GM21529 (cell line): ENCODE measurements around the gene ACTN1.

Source experiments
- ATAC-seq: cut with Tn5 transposase; IDR thresholded peaks from one replicate; pipeline ENCODE4 v1.9.1; 2021; ENCODE audit not compliant: unreplicated experiment

The ACTN1 gene

GRCh38 chr14:68937471-68938270 is 41.4 kb downstream of the ACTN1 start:
- no peak for ATAC-seq

GRCh38 chr14:68936980-68937379 is 42.1 kb downstream of the ACTN1 start:
- no peak for ATAC-seq

GRCh38 chr14:68936476-68936875 is 42.6 kb downstream of the ACTN1 start:
- no peak for ATAC-seq

GRCh38 chr14:68935761-68936214 is 43.3 kb downstream of the ACTN1 start:
- no peak for ATAC-seq

- no peak for ATAC-seq
Measured at GRCh38 chr14:68934066-68934465, 45.0 kb downstream of the ACTN1 start.

- ATAC-seq = no peak
Measured at GRCh38 chr14:68932686-68933085, 46.4 kb downstream of the ACTN1 start.

GRCh38 chr14:68932231-68932630 is 46.9 kb downstream of the ACTN1 start:
- ATAC-seq = no peak

GRCh38 chr14:68931474-68932051 is 47.5 kb downstream of the ACTN1 start:
- no peak for ATAC-seq

GRCh38 chr14:68931063-68931462 is 48.0 kb downstream of the ACTN1 start:
- ATAC-seq = no peak

GRCh38 chr14:68929623-68930307 is 49.3 kb downstream of the ACTN1 start:
- ATAC-seq = no peak

- no peak for ATAC-seq
Measured at GRCh38 chr14:68928770-68929550, 50.1 kb downstream of the ACTN1 start.

GRCh38 chr14:68927956-68928675 is 51.0 kb downstream of the ACTN1 start:
- ATAC-seq = no peak

- ATAC-seq = no peak
Measured at GRCh38 chr14:68927089-68927488, 52.0 kb downstream of the ACTN1 start.

- ATAC-seq = no peak
Measured at GRCh38 chr14:68926236-68926635, 52.9 kb downstream of the ACTN1 start.

- ATAC-seq = no peak
Measured at GRCh38 chr14:68925373-68925772, 53.7 kb downstream of the ACTN1 start.

GRCh38 chr14:68924186-68925158 is 54.6 kb downstream of the ACTN1 start:
- no peak for ATAC-seq

GRCh38 chr14:68922886-68923285 is 56.2 kb downstream of the ACTN1 start:
- no peak for ATAC-seq

- ATAC-seq = no peak
Measured at GRCh38 chr14:68922201-68922621, 56.9 kb downstream of the ACTN1 start.

- ATAC-seq = no peak
Measured at GRCh38 chr14:68921666-68922065, 57.4 kb downstream of the ACTN1 start.
